Smooth muscle cell (in vitro differentiated cells): ENCODE measurements around the gene PRKG1. TPM values are rescaled to one million over a fixed set of nuclear protein-coding genes. Genes with fewer than 3 reads are reported as not detected.

Experiments used
- DNase-seq: peaks from one replicate; lab custom pipeline; 2025; ENCODE audit not compliant: unreplicated experiment; lab: John Stamatoyannopoulos, UW
- H2AFZ ChIP-seq: fragments of 200-600 bp; sonication (generic); 2 replicates; pipeline ENCODE4 v1.6.0; 2016; ENCODE audit warnings: antibody characterized with exemption, low read depth, mild to moderate bottlenecking
- H3F3A ChIP-seq: fragments of 200-600 bp; sonication (generic); 2 replicates; pipeline ENCODE4 v1.6.0; 2017; ENCODE audit warnings: antibody characterized with exemption, low read depth
- H3K27ac ChIP-seq: fragments of 200-600 bp; sonication (generic); 2 replicates; pipeline ENCODE4 v1.5.1; 2016; ENCODE audit warnings: low read depth, mild to moderate bottlenecking
- H3K27me3 ChIP-seq: fragments of 200-600 bp; sonication (generic); 2 replicates; pipeline ENCODE4 v1.6.1; 2016; ENCODE audit warnings: low read depth, mild to moderate bottlenecking
- H3K36me3 ChIP-seq: fragments of 200-600 bp; sonication (generic); 2 replicates; pipeline ENCODE4 v1.5.1; 2016; ENCODE audit warnings: low read depth
- H3K4me1 ChIP-seq: fragments of 200-600 bp; sonication (generic); 2 replicates; pipeline ENCODE4 v1.5.1; 2016; ENCODE audit warnings: low read depth
- H3K4me2 ChIP-seq: fragments of 200-600 bp; sonication (generic); 2 replicates; pipeline ENCODE4 v1.6.0; 2016; ENCODE audit warnings: mild to moderate bottlenecking
- H3K4me3 ChIP-seq: fragments of 200-600 bp; sonication (generic); 2 replicates; pipeline ENCODE4 v1.5.1; 2016; ENCODE audit warnings: mild to moderate bottlenecking
- H3K79me2 ChIP-seq: fragments of 200-600 bp; sonication (generic); 2 replicates; pipeline ENCODE4 v1.6.0; 2016; ENCODE audit warnings: low read depth, mild to moderate bottlenecking
- H3K9ac ChIP-seq: fragments of 200-600 bp; sonication (generic); 2 replicates; pipeline ENCODE4 v1.6.0; 2016; ENCODE audit warnings: low read depth
- H3K9me3 ChIP-seq: fragments of 200-600 bp; sonication (generic); replicated peaks from 2 replicates; pipeline ENCODE4 v1.5.1; 2016; ENCODE audit warnings: low read depth
- H4K20me1 ChIP-seq: fragments of 200-600 bp; sonication (generic); 2 replicates; pipeline ENCODE4 v1.6.0; 2016; ENCODE audit warnings: low read depth
- WGBS: methylation state at CpG from one replicate; pipeline ENCODE4 v1.1.7; 2016; ENCODE audit warnings: low lambda C conversion rate; 5-methylcytosine and 5-hydroxymethylcytosine counted together
- polyA plus RNA-seq: library from polyadenylated mRNA; unstranded; fragments of >200 nt; fragmentation: Nextera tagmentation; extraction: Ambion mirVana; gene quantifications from 2 replicates; pipeline ENCODE4 v1.2.1, GENCODE V29; 2016
- total RNA-seq: library from RNA; depleted of rRNA; stranded (reverse); fragments of >200 nt; gene quantifications from 2 replicates; pipeline ENCODE4 v1.2.3, GENCODE V29; 2014
- TF ChIP-seq, protein P1 (sequence below): fragments of 200-600 bp; sonication (generic); IDR thresholded peaks from 2 replicates; pipeline ENCODE4 v1.5.1; 2017; ENCODE audit warnings: borderline replicate concordance, mild to moderate bottlenecking, antibody characterized with exemption; ENCODE audit not compliant: insufficient read depth, poor library complexity, severe bottlenecking

The PRKG1 gene
- total and polyA plus RNA-seq, 2 experiments from 2014 or later, result 7.2 to 13.4 TPM

DNA sequence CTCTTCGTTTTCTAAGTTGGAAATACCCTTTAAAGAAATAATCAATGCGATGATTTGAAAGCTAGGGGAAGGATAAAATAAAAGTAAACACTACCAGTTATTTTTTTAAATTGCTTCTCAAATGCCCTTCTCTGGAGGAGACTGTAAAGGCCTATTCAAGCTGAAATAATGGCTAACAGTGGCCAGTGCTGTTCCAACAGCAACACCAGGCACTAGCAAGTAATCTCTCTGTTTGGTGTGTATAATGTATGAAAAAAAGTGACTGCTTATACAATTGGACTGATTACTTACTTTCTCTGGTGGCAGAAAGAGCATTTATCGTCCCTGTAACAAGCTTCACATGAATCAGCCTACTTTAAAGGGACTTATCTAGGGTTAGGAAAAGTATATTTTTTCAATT lies 522.4 kb downstream of the PRKG1 start:
- WGBS, result 93% methylated on average over 3 of the region's 3 CpGs
- TF ChIP-seq, protein P1, sequence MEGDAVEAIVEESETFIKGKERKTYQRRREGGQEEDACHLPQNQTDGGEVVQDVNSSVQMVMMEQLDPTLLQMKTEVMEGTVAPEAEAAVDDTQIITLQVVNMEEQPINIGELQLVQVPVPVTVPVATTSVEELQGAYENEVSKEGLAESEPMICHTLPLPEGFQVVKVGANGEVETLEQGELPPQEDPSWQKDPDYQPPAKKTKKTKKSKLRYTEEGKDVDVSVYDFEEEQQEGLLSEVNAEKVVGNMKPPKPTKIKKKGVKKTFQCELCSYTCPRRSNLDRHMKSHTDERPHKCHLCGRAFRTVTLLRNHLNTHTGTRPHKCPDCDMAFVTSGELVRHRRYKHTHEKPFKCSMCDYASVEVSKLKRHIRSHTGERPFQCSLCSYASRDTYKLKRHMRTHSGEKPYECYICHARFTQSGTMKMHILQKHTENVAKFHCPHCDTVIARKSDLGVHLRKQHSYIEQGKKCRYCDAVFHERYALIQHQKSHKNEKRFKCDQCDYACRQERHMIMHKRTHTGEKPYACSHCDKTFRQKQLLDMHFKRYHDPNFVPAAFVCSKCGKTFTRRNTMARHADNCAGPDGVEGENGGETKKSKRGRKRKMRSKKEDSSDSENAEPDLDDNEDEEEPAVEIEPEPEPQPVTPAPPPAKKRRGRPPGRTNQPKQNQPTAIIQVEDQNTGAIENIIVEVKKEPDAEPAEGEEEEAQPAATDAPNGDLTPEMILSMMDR, result no peak
- Histone ChIP-seq H3K4me3 (no peak overlapping the region), H3K79me2 (no peaks in the 10 kb centered on the region), H3K36me3 (no peaks in the 10 kb centered on the region), H3K27me3 (no peaks in the 10 kb centered on the region), H3K9me3 (no peaks in the 10 kb centered on the region), H2AFZ (no peak overlapping the region), H3K9ac (no peak overlapping the region), H4K20me1 (no peaks in the 10 kb centered on the region), H3K27ac (no peak overlapping the region), H3F3A (no peaks in the 10 kb centered on the region), H3K4me2 (no peak overlapping the region), H3K4me1 (peaks cover 8% of the 10 kb centered on the region)
- no peak for DNase-seq

- WGBS, result 97% methylated on average over 1 of the region's 1 CpG
Measured at GRCh38 chr10:51599647-51600046, 525.4 kb downstream of the PRKG1 start.

GRCh38 chr10:51602326-51602725 lies 528.0 kb downstream of the PRKG1 start:
- no peak for DNase-seq

More at GRCh38 chr10:51599647-51600046, 525.4 kb downstream of the PRKG1 start:
- Histone ChIP-seq H3K9ac (no peak overlapping the region), H3K4me1 (peaks cover 8% of the 10 kb centered on the region), H3K4me2 (no peak overlapping the region), H3K79me2 (no peaks in the 10 kb centered on the region), H4K20me1 (no peaks in the 10 kb centered on the region), H3F3A (no peaks in the 10 kb centered on the region), H3K36me3 (no peaks in the 10 kb centered on the region), H2AFZ (no peak overlapping the region), H3K27ac (no peak overlapping the region), H3K4me3 (no peak overlapping the region), H3K9me3 (no peaks in the 10 kb centered on the region), H3K27me3 (no peaks in the 10 kb centered on the region)
- DNase-seq, result no peak
- TF ChIP-seq, protein P1, result no peak

DNA sequence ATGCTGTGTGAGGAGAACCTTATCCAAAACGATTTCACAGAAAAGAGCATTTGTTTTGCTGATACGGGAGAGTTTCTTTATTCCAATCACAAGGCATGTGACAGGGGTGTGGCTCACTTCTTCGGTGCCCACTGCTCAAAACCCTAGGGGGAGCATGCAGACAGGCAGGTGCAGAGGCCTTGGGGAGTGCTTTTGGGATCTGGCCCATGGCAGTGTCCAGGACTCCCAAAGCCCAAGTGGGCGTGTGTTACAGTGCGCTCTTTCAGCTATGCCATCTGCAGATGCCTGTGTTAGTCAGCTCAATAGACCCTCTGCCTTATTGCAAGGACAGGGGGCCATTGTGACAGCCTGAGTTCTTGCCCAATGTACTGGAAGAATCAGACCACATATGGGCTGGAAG lies 530.3 kb downstream of the PRKG1 start:
- no peak overlapping the region for H3K27ac ChIP-seq
- H3K9me3 ChIP-seq, result no peaks in the 10 kb centered on the region
- H3K4me2 ChIP-seq, result no peak overlapping the region
- no peaks in the 10 kb centered on the region for H4K20me1 ChIP-seq
- no peak overlapping the region for H3K9ac ChIP-seq
- H3K4me1 ChIP-seq, result peaks cover 17% of the 10 kb centered on the region
- H3F3A ChIP-seq, result no peaks in the 10 kb centered on the region
- H3K79me2 ChIP-seq, result no peaks in the 10 kb centered on the region
- no peaks in the 10 kb centered on the region for H3K27me3 ChIP-seq
- TF ChIP-seq, protein P1, result no peak
- no peak overlapping the region for H3K4me3 ChIP-seq
- 84% methylated on average over 5 of the region's 5 CpGs for WGBS
- no peak overlapping the region for H2AFZ ChIP-seq
- H3K36me3 ChIP-seq, result no peaks in the 10 kb centered on the region
- DNase-seq, result no peak

More at GRCh38 chr10:51602326-51602725, 528.0 kb downstream of the PRKG1 start:
- Histone ChIP-seq H3K4me3 (no peak overlapping the region), H3F3A (no peaks in the 10 kb centered on the region), H2AFZ (no peak overlapping the region), H4K20me1 (no peaks in the 10 kb centered on the region), H3K9ac (no peak overlapping the region), H3K9me3 (no peaks in the 10 kb centered on the region), H3K27ac (no peak overlapping the region), H3K27me3 (no peaks in the 10 kb centered on the region), H3K79me2 (no peaks in the 10 kb centered on the region), H3K36me3 (no peaks in the 10 kb centered on the region), H3K4me2 (no peak overlapping the region), H3K4me1 (peaks cover 6% of the 10 kb centered on the region)
- WGBS, result 83% methylated on average over 5 of the region's 5 CpGs
- TF ChIP-seq, protein P1, result no peak
